COLO668 (cell line): Measurements from ENCODE around the gene TMEM214.

ENCODE experiments used
- DNase-seq: peaks from one replicate; lab custom pipeline; 2025; ENCODE audit not compliant: unreplicated experiment; lab: John Stamatoyannopoulos, UW

Gene TMEM214

DNA sequence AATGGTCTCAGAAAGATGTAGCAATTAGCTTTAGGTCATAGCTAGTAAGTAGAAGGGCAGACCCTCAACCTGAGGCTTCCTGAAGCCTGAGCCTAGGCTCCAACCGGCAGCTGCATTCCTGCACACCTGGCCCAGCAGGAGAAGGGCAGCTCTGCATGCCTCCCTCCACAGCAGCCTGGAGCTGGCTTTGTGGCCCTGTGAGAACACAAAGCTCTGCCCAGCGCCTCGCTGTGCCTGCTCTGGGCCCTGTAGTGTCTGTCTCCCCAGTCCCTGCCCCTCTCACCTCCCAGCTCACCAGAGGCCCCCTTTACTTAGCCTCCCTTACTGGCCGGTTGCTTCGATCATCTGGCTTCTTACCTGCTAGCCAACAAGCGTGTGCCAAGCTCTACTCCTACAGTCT lies 6.7 kb downstream of the TMEM214 start:
- no peak for DNase-seq

DNA sequence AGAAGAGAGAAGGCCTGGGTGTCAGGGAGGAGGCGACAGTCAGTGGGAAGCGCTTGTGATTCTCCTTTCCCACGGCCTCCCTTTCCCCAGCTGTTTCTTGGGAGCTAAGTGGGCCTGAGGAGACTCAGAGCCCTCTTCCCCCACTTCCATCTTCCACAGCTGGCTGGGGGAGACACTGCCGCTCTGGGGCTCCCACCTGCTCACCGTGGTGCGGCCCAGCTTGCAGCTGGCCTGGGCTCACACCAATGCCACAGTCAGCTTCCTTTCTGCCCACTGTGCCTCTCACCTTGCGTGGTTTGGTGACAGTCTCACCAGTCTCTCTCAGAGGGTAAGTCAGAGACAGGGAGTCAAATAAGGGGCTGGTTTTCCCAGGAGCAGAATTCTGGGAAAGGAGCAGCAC lies 7.1 kb downstream of the TMEM214 start:
- no peak for DNase-seq

DNA sequence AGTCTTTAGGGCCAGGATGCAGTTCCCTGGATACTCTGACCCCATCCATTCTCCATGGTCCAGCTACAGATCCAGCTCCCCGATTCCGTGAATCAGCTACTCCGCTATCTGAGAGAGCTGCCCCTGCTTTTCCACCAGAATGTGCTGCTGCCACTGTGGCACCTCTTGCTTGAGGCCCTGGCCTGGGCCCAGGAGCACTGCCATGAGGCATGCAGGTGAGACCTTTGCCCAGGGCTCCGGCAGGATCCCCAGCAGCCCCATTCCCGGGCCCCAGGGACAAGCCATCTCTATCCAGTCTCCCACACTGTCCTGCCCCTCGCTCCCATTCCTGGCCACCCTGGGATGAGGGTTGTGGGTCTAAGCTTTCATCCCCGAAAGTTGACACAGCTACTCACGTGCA lies 7.5 kb downstream of the TMEM214 start:
- DNase-seq: no peak

DNA sequence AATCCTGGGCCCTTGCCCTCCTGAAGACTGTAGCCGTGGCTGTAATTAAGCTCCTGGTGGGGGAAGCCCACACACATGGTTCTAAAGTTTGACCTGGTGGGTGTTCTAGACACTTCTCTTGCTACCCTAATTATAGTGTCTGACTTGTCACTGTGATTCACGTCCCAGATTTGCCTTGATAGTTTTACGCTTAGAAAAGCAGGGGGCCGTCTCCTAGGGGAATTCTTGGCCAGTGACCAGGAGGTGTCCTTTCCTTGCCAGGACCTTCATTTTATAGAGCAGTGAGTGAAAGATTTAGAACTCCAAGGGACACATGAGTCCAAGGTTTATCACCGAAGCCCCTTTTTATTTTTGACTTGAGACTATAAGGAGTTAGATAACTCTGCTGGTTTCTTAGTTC lies 9.0 kb downstream of the TMEM214 start:
- no peak for DNase-seq

DNA sequence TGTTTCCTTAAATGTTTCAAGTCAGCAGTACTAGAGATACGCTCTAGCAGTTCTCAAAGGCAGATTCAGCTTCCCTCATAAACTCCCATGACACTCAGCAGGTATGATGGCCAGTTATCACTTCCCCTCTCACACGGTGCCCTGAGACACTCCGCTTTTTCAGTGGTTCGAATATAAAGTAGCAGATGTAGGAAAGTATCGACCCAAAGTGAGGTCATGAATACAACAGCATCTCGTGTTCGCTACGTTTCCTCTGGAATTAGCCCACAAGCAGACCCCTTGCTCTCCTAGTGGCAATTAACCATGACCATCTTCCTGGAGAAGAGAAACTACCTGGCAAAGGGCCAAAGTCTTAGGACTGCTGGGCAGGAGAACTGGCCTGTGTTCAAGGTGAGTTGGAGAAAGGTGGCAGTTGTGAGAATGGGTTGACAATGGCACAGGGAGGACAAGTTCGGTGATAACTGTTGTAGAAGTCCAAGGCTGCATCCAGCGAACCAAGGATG lies 9.4 kb downstream of the TMEM214 start:
- no peak for DNase-seq

DNA sequence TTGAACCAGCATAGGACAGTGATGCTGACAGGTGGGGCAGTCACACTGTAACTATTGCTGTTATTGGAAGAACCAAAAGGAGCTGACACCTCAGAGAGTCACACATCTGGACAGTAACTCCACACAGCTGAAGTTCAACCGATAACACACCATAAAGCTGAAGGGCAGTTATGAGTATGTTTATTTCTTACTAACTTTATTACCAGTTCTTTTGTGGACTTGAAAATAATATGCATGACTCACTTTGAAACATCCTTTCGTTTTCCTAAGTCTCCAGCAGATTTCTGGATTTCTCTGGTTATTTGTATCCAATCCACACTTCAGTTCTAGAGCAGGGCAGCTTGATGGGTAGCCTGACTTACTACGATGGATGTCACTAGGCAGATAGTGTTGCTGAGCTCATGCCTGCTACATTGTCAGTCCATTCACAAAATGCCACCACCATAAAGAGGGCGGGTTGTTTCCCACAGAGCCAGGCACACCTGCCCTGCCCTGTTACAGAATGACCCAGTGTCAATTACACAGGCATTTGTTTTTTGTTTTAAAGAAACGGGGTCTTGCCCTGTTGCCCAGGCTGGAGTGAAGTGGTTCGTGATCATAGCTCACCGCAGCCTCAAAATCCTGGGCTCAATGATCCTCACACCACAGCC lies 10.3 kb downstream of the TMEM214 start:
- no peak for DNase-seq

DNA sequence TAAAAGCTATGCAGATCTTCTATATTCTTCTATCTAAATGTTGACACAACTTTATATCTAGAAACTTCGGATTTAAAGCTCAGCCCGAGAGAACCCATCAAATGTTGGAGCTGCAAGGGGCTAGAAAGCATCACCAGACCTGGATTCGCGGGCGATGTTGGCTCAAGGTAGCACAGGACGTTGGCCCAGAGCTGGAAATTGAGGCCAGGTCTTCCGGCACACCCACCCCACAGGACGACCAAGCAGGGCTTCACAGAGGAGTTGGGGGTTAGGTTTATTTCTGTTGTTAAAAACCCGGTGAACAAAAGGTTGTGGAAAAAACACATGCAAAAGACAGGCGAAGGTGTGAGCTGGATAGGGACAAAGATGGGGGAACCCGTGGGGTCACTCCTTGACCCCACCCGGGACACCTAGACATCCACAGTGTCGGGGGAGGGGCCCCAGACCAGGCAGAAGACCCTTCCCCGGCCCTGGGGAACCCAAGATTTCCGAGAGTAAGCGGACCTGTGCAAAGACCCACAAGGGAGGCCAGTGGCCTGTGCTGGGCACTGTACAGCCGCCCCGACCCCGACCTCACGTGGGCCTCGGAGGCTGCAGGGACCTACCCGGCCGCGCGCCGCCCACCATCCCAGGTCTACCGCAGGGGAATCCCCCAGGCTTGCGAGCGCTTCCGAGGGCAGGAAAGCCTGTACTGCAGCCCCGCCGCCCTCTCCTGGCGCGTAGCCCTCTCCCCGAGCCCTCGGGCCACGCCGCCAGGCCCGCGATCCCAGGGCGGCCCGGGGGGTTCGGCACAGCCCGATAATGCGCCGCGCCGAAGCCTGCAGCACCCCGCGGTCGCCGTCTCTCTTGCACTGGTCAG lies 16.9 kb downstream of the TMEM214 start:
- peak; percentile 74 for DNase-seq

DNA sequence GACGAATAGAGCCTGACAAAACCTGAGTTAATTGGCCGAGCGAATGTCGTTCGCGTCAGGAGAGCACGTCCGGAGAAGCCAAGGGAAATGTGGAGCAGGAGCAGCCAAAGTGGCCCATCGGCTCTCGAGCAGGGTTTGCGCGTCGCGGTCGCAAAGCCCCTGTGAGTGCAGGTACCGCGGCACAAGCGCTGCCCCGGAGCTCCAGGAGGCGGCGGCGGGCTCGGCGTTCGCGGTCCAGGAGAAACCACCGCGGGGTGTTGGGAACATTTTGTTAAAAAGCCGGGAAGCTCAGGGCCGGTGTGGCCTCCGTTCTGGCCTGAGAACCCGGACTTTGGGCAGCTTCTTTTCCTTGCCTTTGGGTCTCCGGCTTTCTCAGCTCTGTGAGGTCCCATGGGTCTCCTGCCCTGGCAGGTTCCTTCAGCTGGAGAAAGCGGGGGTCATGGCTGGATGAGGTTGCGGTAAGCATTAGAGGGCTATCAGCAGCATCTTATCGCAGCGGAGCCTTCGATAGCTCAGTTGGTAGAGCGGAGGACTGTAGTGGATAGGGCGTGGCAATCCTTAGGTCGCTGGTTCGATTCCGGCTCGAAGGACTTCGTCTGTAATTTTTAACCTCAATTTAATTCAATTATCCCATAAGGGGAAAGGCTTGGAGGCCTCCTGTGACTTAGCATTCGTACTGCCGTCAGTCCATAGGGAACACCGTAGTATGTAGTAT lies 17.7 kb downstream of the TMEM214 start:
- DNase-seq: peak; percentile 84

DNA sequence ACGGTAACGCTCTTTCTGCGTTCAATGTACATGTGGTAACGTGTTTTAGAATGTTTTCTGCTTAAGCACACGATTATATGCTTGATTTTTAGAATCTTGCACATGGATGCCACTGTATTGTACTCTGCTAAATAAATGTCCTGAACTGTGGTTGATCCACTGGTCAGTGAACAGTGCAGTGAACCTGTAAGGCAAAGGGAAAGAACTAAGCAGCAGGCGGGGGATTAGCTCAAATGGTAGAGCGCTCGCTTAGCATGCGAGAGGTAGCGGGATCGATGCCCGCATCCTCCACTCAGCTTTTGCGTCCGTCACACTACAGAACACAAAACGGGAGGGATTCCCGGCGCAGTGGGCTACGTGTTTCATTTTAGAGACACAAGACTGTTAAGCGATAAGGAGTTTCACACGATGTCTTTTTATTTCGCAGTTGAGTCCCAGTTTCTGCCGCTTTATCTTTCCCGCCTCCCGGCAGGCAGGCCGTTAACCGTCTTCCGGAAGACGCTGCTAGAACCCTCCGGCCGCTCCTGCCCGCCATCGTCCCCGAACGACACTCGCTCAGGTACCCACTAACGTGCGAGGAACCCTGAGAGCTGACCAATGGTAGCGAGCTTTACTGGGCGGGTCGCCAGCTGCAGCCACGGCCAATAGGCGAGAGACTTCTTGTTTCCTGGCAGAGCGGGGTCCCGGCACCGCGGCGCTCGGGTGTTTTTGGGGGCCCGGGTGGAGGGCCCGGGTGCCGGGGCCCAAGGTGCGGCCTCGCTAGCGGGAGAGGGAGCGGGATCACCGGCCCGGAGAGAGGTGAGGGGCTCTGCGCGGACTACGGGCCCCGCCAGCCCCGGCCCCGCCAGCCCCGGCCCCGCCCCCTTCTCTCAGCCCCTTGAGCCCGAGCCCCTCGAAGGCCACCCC lies 18.5 kb downstream of the TMEM214 start, which contains the start of gene AGBL5:
Gene AGBL5 (plus strand): TSS at position 673 of the 906 bp plus-strand sequence. CDS start 1,291 bp downstream, outside the sequence.
- DNase-seq: peak; percentile 92

DNA sequence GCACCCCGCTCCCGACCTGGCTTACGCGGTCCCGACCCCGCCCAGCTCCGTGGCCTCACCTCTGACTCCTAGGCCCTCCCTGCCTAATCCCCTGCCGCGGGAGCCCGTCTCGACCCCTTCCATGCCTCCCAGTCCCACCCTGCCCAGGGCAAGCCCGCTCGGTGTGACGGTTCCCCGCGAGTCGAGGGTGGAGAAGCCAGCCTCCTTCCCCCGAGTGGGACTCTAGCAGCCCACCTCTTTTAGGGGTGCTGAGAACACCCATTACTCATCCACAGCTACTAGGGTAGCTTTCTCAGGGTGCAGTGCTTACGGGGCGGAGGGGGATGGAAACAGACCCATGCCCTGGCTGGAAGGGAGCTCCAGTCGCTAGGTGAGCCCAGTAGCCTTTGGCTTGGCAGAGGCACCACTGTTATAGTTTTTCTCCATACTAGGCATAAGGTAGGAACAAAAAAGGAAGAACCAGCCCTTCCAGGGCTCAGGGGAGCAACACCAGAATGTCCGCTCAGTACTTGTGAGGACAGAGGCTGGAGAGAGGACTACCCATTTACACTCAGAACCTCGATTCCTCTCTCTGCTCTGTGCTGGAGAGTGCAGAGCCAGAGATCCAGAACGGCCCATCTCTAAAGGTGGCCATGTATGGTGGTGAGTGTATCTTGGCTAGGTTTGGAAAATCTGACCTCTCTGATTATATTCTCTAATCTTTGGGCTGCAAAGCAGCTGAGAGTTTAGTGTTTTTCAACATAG lies 19.3 kb downstream of the TMEM214 start:
- DNase-seq: peak; percentile 40

DNA sequence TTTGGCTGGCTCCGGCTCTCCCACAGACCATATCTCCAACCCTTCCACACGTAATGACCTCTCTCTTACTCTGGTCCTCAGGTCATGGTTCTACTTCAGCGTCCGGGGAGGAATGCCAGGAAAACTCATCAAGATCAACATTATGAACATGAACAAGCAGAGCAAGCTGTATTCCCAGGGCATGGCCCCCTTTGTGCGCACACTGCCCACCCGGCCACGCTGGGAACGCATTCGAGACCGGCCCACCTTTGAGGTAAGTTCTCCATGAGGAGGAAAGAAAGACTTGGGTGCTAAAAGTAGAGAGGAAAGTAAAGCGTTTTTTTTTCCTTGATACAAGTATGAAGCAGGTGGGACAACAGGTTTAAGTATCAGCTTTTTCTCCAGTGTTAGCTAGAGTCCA lies 20.6 kb downstream of the TMEM214 start:
- DNase-seq: no peak

DNA sequence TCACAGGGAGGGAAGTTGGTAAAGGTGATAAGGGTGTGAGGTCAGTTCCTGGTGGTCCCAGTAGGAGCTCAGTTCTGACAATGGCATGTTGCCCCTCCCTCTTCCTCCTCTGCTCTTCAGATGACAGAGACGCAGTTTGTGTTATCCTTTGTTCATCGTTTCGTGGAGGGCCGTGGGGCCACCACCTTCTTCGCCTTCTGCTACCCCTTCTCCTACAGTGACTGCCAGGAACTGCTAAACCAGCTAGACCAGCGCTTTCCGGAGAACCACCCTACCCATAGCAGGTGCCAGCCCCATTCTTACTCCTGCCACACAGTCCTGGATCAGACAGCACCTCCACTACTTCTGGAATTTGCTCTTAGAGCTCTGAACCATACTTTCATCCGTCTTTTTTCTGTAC lies 21.0 kb downstream of the TMEM214 start:
- DNase-seq: no peak

DNA sequence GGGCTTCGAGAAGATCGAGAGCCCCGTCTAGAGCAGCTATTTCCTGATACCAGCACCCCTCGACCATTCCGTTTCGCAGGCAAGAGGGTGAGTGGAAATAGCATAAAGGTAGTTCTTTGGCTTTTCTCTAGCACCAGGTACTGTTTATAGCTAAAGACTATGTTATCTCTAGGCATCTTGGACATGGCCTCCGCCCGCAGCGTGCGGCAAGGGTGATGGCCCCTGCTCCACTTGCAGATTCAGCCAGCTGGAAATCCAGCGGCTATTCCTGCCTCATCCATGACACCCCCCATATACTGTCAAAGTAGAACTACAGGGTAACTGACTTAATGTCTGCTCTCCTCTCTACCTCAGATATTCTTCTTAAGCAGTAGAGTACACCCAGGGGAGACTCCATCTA lies 22.0 kb downstream of the TMEM214 start:
- DNase-seq: no peak

DNA sequence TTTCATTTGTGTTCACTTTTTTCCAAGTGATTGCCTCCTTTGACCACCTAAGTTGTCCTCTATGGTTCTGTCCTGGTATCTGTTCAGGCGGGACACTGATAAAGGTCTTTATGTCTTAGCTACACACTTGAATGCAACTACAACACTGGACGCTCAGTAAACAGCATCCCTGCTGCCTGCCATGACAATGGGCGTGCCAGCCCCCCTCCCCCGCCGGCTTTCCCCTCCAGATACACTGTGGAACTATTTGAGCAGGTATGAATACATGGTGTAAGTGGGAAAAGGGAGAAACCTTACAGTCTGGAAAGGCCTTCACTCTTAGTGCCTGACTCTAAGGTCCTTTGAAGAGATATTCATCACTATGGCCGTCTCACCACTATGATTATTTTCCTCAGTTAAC lies 24.4 kb downstream of the TMEM214 start:
- DNase-seq: no peak

DNA sequence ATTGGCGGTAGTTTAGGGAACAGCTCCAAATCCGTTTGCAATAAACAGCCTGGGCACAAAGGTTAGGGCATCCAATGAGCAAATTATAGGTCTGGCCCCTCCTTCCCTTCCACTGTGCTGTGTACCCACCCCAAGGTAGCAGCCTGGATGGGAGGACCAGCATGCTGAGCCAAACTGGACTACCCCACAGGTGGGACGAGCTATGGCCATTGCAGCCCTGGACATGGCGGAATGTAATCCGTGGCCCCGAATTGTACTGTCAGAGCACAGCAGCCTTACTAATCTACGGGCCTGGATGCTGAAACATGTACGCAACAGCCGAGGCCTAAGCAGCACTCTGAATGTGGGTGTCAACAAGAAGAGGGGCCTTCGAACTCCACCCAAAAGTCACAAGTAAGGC lies 25.4 kb downstream of the TMEM214 start:
- DNase-seq: no peak

DNA sequence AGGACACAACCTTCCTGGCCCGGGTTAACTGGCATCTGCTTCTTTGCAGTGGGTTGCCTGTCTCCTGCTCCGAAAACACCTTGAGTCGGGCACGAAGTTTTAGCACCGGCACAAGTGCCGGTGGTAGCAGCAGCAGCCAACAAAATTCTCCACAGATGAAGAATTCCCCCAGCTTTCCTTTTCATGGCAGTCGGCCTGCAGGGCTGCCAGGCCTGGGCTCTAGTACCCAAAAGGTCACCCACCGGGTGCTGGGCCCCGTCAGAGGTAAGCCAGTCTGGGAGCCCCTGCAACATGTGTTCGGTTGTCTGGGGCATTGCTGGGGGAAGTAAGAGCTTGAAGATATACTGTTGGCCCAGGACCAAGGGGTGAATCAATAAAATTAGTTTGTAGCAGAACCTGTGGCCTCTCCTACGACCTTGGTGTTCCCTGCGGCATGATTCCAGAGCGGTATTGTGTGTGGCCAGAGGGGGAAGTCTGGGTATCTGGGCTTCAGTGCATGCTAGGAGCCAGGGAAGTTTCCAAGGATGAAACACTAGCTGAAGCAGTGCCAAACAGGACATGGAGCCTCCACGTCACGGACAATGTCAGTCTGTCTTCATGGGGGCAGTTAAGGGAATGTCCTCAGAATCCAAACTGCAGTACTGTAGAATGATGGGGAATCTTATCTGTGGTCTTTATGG lies 26.5 kb downstream of the TMEM214 start:
- no peak for DNase-seq

DNA sequence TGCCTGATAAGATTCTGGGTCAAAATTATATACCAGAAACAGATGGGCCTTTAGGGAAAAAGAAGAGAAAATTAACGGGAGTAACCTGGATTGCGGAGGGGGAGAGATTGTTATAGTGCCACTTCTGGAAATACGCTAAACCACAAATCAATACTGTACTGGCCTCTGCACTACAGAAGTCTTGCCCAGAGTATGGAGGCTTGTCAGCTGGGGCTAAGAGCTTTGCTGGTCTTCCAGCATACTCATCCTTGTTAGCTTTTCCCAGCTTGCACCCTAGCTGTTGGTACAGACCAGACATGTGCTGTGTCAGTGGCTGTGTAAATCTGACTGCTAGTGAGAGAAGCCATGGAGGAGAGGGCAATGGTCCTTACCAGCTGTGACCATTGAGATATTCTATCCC lies 27.6 kb downstream of the TMEM214 start:
- DNase-seq: no peak

DNA sequence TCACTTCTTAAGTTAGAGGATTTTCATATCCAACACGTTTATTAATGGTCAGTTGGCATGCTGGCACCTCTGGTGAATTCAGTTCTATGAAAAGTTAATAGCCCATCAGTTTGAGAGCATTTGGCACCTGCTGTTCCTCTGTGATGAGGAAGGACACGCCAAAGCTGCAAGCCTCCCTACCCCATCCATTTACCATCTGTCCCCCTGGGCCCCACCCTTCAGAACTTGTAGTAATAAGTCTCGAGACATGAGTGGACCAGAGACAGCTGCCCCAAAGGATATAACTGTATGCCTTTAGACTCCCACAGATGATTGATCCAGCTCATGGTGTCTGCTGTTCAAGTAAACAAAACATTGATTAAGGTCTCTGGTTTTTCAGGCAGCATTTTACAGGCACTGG lies 32.4 kb downstream of the TMEM214 start:
- DNase-seq: no peak

DNA sequence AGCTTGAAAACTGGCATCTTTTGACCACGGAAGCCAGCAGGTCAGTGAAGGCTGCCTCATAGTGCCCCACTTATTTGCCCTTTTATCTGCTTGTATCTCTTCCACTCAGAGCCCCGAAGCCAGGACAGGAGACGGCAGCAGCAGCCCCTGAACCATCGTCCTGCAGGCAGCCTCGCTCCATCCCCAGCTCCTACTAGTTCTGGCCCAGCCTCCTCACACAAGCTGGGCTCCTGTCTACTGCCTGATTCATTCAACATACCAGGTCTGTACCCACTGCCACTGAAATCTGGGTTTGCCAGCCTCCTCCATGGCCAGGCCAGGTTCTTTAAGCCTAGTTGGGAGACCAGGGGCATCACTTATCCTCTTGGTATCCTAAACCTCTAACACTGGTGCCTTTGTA lies 34.6 kb downstream of the TMEM214 start:
- no peak for DNase-seq
